HepG2 (cell line): ENCODE measurements around the gene DCST2. TPM values are rescaled to one million over a fixed set of nuclear protein-coding genes. Genes with fewer than 3 reads are reported as not detected.

Experiments used
- ARID4A ChIP-seq: sonication (generic); formaldehyde crosslinking; IDR thresholded peaks from 2 replicates; pipeline ENCODE4 v1.5.0; 2020; ENCODE audit warnings: mild to moderate bottlenecking, missing genetic modification reagents, borderline replicate concordance
- ATF7-NPFF ChIP-seq: sonication (generic); formaldehyde crosslinking; IDR thresholded peaks from 2 replicates; pipeline ENCODE4 v1.8.1; 2023; ENCODE audit warnings: mild to moderate bottlenecking, low read depth, missing genetic modification reagents, moderate library complexity
- CEBPZ ChIP-seq: IDR thresholded peaks from 2 replicates; pipeline ENCODE4 v1.6.1; 2012; ENCODE audit warnings: low read length, improper control_type of control experiment
- FOSL1 ChIP-seq: sonication (generic); formaldehyde crosslinking; IDR thresholded peaks from 2 replicates; pipeline ENCODE4 v1.9.0; 2021; ENCODE audit warnings: missing genetic modification reagents, borderline replicate concordance
- GATAD2A ChIP-seq: IDR thresholded peaks from 2 replicates; pipeline ENCODE4 v1.6.1; 2016
- MXD3 ChIP-seq: IDR thresholded peaks from 2 replicates; pipeline ENCODE4 v1.6.1; 2016; ENCODE audit warnings: mild to moderate bottlenecking, missing biosample characterization, missing genetic modification reagents
- NR2F1 ChIP-seq, 2 experiments: fragments of 450-650 bp in 1 of 2; formaldehyde crosslinking in 1 of 2; IDR thresholded peaks; 2 replicates each; pipeline versions ENCODE4 v1.5.0 to v1.6.1; 2016 to 2020; ENCODE audit warnings: mild to moderate bottlenecking in 1 of 2, missing compliant biosample characterization in 1 of 2, missing genetic modification reagents in 1 of 2, moderate library complexity in 1 of 2
- POLR2AphosphoS5 ChIP-seq: IDR thresholded peaks from 2 replicates; pipeline ENCODE4 v1.6.1; 2012; ENCODE audit warnings: low read depth, low read length
- ZFP1 ChIP-seq: IDR thresholded peaks from 2 replicates; pipeline ENCODE4 v1.6.1; 2016
- ZNF383 ChIP-seq: sonication (generic); formaldehyde crosslinking; IDR thresholded peaks from 2 replicates; pipeline ENCODE4 v1.4.0; 2020; ENCODE audit warnings: missing genetic modification reagents, mild to moderate bottlenecking, borderline replicate concordance
- ZNF430 ChIP-seq: sonication (generic); formaldehyde crosslinking; IDR thresholded peaks from 2 replicates; pipeline ENCODE4 v1.9.0; 2021; ENCODE audit warnings: mild to moderate bottlenecking, missing genetic modification reagents
- ZNF570 ChIP-seq: sonication (generic); formaldehyde crosslinking; IDR thresholded peaks from 2 replicates; pipeline ENCODE4 v1.4.0; 2020; ENCODE audit warnings: mild to moderate bottlenecking, missing genetic modification reagents, borderline replicate concordance
- polyA plus RNA-seq, 8 experiments: library from polyadenylated mRNA; depleted of rRNA in 3 of 8; stranded (reverse) in 7 of 8; unstranded in 1 of 8; fragments of >200 nt; fragmentation: Illumina TruSeq in 4 of 8; extraction: Trizol in 4 of 8; gene quantifications; 2 replicates each; pipeline versions ENCODE4 v1.2.1 to v1.2.3, GENCODE V29; 2011 to 2016; ENCODE audit warnings: low read depth in 4 of 8, missing spikeins in 1 of 8, mixed read lengths in 1 of 8; ENCODE audit not compliant: insufficient read depth in 1 of 8
- total RNA-seq, 5 experiments: library from RNA; depleted of rRNA; stranded (reverse); fragments of >200 nt; fragmentation: Illumina TruSeq; extraction: Trizol; gene quantifications; 2 replicates each; pipeline ENCODE4 v1.2.3, GENCODE V29; 2016; ENCODE audit warnings: low read depth in 1 of 5

Gene DCST2
- total and polyA plus RNA-seq, 2 of the 13 experiments (the other 11 are each of a cell fraction or from before 2014, with no cell fraction given) = 0.74 TPM; not detected in 1

- TF ChIP-seq ARID4A (CRISPR knock-in tag) (no peak), ZNF430 (CRISPR knock-in tag) (peak; percentile 6; the same call in 1 of the 2 replicates), FOSL1 (CRISPR knock-in tag) (no peak), POLR2AphosphoS5 (peak; percentile 64; the same call in 1 of the 2 replicates), GATAD2A (0 out of 2 replicates have a peak, but pooled peaks have one; percentile 0), ZNF383 (no peak), NR2F1 (CRISPR knock-in tag; IDR thresholded peaks at IDR 0.05) (peak in 1 of 2 experiments; percentile 14; a peak in 1 of 4 replicates), ZFP1 (CRISPR knock-in tag) (no peak), CEBPZ (no peak), ATF7-NPFF (CRISPR knock-in tag) (no peak), ZNF570 (CRISPR knock-in tag) (no peak), MXD3 (no peak)
These were observed 31.7 kb downstream of the DCST2 start (continued) for GRCh38 chr1:155001675-155002463.
